ENCODE data around the gene IGFL4.

IGFL4 gene

DNA sequence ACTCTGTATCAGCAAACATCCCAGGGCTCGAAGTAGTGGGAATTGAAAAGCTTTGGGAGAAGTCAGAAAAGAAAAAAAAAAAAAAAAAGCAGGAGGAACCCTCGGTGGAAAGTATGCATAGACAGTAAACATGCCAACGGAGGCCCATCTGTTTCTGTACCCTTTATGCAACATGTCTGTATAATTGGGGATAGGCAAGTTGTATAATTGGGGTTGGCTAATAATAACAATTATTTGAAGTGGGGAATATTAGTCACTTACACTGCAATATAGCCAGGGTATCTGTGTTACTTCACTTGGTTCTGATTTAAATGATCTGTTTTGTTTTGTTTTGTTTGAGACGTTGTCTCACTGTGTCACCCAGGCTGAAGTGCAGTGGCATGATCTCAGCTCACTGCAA is 12.1 kb upstream of the IGFL4 start:
- Histone ChIP-seq H3K4me2 (no peak overlapping the region), H4K20me1 (no peaks in the 10 kb centered on the region), H3K36me3 (no peaks in the 10 kb centered on the region), H3K9me3 (replicated peaks in 1 of 11) (peaks cover 0 to 20% (median 7%) of the 10 kb centered on the region in 11 experiments; a peak in 12 of 22 replicates), H3K4me1 (peaks cover 0 to 13% (median 8%) of the 10 kb centered on the region in 10 experiments; a peak in 12 of 20 replicates), H3K9ac (no peak overlapping the region), H3K4me3 (no peak overlapping the region), H3K27me3 (peaks cover 0 to 18% (median 0%) of the 10 kb centered on the region in 11 experiments; a peak in 2 of 22 replicates), H3K27ac (no peak overlapping the region)
- TF ChIP-seq Cebpa-rat (IDR thresholded peaks at IDR 0.05): no peak

GRCh38 chr19:46049597-46049996 is 8.8 kb upstream of the IGFL4 start:
- H3K4me2 ChIP-seq: peak overlapping the region in 8 of 11 experiments; percentile 32 to 66 (median 44); a peak in 14 of 22 replicates
- no peak overlapping the region for H3K4me3 ChIP-seq
- H3K9ac ChIP-seq: no peak overlapping the region
- H3K27ac ChIP-seq: no peak overlapping the region
- TF ChIP-seq Cebpa-rat (IDR thresholded peaks at IDR 0.05): no peak
- H3K9me3 ChIP-seq (replicated peaks in 1 of 11): peaks cover 4 to 34% (median 21%) of the 10 kb centered on the region in 11 experiments; a peak in 17 of 22 replicates
- no peaks in the 10 kb centered on the region for H3K36me3 ChIP-seq
- H3K27me3 ChIP-seq: peaks cover 0 to 18% (median 0%) of the 10 kb centered on the region in 11 experiments; a peak in 2 of 22 replicates
- H3K4me1 ChIP-seq: peaks cover 0 to 13% (median 8%) of the 10 kb centered on the region in 10 experiments; a peak in 12 of 20 replicates
- H4K20me1 ChIP-seq: no peaks in the 10 kb centered on the region

DNA sequence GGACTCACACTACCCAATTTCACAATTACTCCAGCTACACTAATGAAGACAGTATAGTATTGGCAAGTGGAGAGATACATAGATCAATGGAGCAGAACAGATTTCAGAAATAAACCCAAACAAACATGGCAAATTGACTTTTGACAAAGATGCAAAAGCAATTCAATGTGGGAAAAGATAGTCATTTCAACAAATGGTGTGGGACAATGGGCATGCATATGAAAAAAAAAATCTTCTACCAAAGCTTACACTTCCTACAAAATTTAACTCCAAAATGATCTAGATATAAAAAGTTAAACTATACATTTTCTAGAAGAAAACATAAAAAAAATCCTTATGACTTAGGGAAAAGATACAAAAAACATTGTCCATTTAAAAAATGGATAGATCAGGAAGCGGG is 2.7 kb upstream of the IGFL4 start:
- H3K27me3 ChIP-seq: no peaks in the 10 kb centered on the region; a peak in 1 of 22 replicates
- no peak overlapping the region for H3K4me3 ChIP-seq
- H3K9me3 ChIP-seq (replicated peaks in 1 of 11): peaks cover 23 to 51% (median 36%) of the 10 kb centered on the region in 11 experiments
- TF ChIP-seq Cebpa-rat (IDR thresholded peaks at IDR 0.05): no peak
- peaks cover 0 to 5% (median 0%) of the 10 kb centered on the region in 11 experiments; a peak in 3 of 22 replicates for H3K36me3 ChIP-seq
- no peaks in the 10 kb centered on the region for H4K20me1 ChIP-seq
- H3K4me1 ChIP-seq: no peaks in the 10 kb centered on the region
- no peak overlapping the region for H3K27ac ChIP-seq
- no peak overlapping the region for H3K4me2 ChIP-seq
- H3K9ac ChIP-seq: no peak overlapping the region

- no peaks in the 10 kb centered on the region for H4K20me1 ChIP-seq
- H3K27ac ChIP-seq: no peak overlapping the region
- H3K4me1 ChIP-seq: no peaks in the 10 kb centered on the region
- no peak overlapping the region for H3K9ac ChIP-seq
- H3K9me3 ChIP-seq (replicated peaks in 1 of 11): peaks cover 23 to 51% (median 39%) of the 10 kb centered on the region in 11 experiments
- H3K4me2 ChIP-seq: no peak overlapping the region
- H3K27me3 ChIP-seq: no peaks in the 10 kb centered on the region; a peak in 1 of 22 replicates
- H3K4me3 ChIP-seq: no peak overlapping the region
- peaks cover 0 to 5% (median 0%) of the 10 kb centered on the region in 11 experiments; a peak in 3 of 22 replicates for H3K36me3 ChIP-seq
- no peak for TF ChIP-seq Cebpa-rat (IDR thresholded peaks at IDR 0.05)
These were observed 1.6 kb upstream of the IGFL4 start for GRCh38 chr19:46042252-46042883.

GRCh38 chr19:46040125-46040524 is 677 bp downstream of the IGFL4 start:
- no peaks in the 10 kb centered on the region; a peak in 1 of 22 replicates for H3K27me3 ChIP-seq
- H3K4me1 ChIP-seq: no peaks in the 10 kb centered on the region
- H3K36me3 ChIP-seq: peaks cover 0 to 5% (median 0%) of the 10 kb centered on the region in 11 experiments; a peak in 3 of 22 replicates
- peaks cover 0 to 13% (median 0%) of the 10 kb centered on the region in 11 experiments; a peak in 1 of 22 replicates for H4K20me1 ChIP-seq
- H3K9me3 ChIP-seq (replicated peaks in 1 of 11): peaks cover 19 to 39% (median 32%) of the 10 kb centered on the region in 11 experiments
- no peak overlapping the region for H3K4me2 ChIP-seq
- H3K4me3 ChIP-seq: no peak overlapping the region
- no peak for TF ChIP-seq Cebpa-rat (IDR thresholded peaks at IDR 0.05)
- H3K9ac ChIP-seq: no peak overlapping the region
- no peak overlapping the region for H3K27ac ChIP-seq

DNA sequence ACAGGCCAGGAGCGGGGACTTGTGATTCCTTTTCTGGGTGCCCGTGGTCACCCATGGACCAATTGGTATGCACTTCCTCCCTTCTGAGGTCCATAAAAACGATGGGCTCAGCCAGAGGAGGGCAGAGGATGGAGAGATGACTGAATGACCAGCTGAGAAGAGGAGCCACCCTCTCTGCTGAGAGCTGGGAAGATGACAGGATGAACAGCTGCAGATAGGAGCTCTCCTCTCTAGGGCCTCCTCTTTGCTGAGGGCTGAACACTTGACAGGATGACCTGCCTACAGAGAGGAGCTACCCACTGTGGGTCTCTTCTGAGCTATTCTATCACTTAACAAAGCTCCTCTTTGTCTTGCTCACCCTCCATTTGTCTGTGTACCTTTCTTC is 4.1 kb downstream of the IGFL4 start:
- no peak overlapping the region for H3K9ac ChIP-seq
- peaks cover 0 to 13% (median 0%) of the 10 kb centered on the region in 11 experiments; a peak in 1 of 22 replicates for H4K20me1 ChIP-seq
- no peak overlapping the region for H3K4me2 ChIP-seq
- H3K4me1 ChIP-seq: no peaks in the 10 kb centered on the region
- TF ChIP-seq Cebpa-rat (IDR thresholded peaks at IDR 0.05): no peak
- peaks cover 16 to 31% (median 21%) of the 10 kb centered on the region in 11 experiments for H3K9me3 ChIP-seq (replicated peaks in 1 of 11)
- no peak overlapping the region for H3K4me3 ChIP-seq
- H3K36me3 ChIP-seq: peaks cover 6 to 21% (median 11%) of the 10 kb centered on the region in 11 experiments; a peak in 13 of 22 replicates
- no peak overlapping the region for H3K27ac ChIP-seq
- H3K27me3 ChIP-seq: peaks cover 0 to 7% (median 0%) of the 10 kb centered on the region in 11 experiments; a peak in 2 of 22 replicates

- no peaks in the 10 kb centered on the region for H3K4me1 ChIP-seq
- peaks cover 0 to 10% (median 0%) of the 10 kb centered on the region in 11 experiments; a peak in 3 of 22 replicates for H3K27me3 ChIP-seq
- H3K36me3 ChIP-seq: peaks cover 6 to 21% (median 11%) of the 10 kb centered on the region in 11 experiments; a peak in 13 of 22 replicates
- H3K4me2 ChIP-seq: no peak overlapping the region
- H3K4me3 ChIP-seq: no peak overlapping the region
- no peak for TF ChIP-seq Cebpa-rat (IDR thresholded peaks at IDR 0.05)
- peaks cover 16 to 31% (median 21%) of the 10 kb centered on the region in 11 experiments for H3K9me3 ChIP-seq (replicated peaks in 1 of 11)
- peaks cover 0 to 13% (median 0%) of the 10 kb centered on the region in 11 experiments; a peak in 1 of 22 replicates for H4K20me1 ChIP-seq
- H3K27ac ChIP-seq: no peak overlapping the region
- no peak overlapping the region for H3K9ac ChIP-seq
These were observed 4.6 kb downstream of the IGFL4 start for GRCh38 chr19:46035986-46036743.

DNA sequence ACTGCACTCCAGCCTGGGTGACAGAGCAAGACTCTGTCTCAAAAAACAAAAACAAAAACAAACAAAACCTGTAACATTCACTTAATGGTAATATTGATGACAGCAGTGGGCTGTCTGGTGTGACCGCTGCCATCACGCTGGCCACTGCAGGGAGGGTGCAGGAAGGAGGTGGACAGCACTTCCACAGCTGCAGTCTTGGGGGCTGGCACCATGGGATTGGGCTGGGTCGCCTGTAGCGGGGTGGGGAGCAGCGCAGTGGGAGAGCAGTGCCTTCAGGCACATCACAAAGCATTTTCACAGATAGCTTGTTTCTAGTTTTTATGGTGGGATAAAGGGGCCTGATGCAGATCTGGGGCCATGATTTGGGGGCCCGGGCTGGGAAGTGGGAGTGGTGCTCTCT is 5.3 kb downstream of the IGFL4 start:
- no peak overlapping the region for H3K9ac ChIP-seq
- H3K27me3 ChIP-seq: peaks cover 0 to 16% (median 0%) of the 10 kb centered on the region in 11 experiments; a peak in 3 of 22 replicates
- peaks cover 0 to 13% (median 0%) of the 10 kb centered on the region in 11 experiments; a peak in 1 of 22 replicates for H4K20me1 ChIP-seq
- H3K9me3 ChIP-seq (replicated peaks in 1 of 11): peaks cover 16 to 31% (median 21%) of the 10 kb centered on the region in 11 experiments
- H3K4me3 ChIP-seq: no peak overlapping the region
- no peak overlapping the region for H3K4me2 ChIP-seq
- peaks cover 6 to 21% (median 11%) of the 10 kb centered on the region in 11 experiments; a peak in 13 of 22 replicates for H3K36me3 ChIP-seq
- H3K4me1 ChIP-seq: no peaks in the 10 kb centered on the region
- no peak for TF ChIP-seq Cebpa-rat (IDR thresholded peaks at IDR 0.05)
- H3K27ac ChIP-seq: no peak overlapping the region

GRCh38 chr19:46033401-46033800 is 7.4 kb downstream of the IGFL4 start:
- Histone ChIP-seq H3K4me2 (no peak overlapping the region), H3K27ac (no peak overlapping the region), H3K27me3 (peaks cover 0 to 23% (median 0%) of the 10 kb centered on the region in 11 experiments; a peak in 2 of 22 replicates), H3K9me3 (replicated peaks in 1 of 11) (peaks cover 16 to 31% (median 21%) of the 10 kb centered on the region in 11 experiments), H3K4me3 (no peak overlapping the region), H4K20me1 (peaks cover 0 to 13% (median 0%) of the 10 kb centered on the region in 11 experiments; a peak in 1 of 22 replicates), H3K4me1 (no peaks in the 10 kb centered on the region; a peak in 1 of 20 replicates), H3K36me3 (peaks cover 6 to 21% (median 11%) of the 10 kb centered on the region in 11 experiments; a peak in 13 of 22 replicates), H3K9ac (no peak overlapping the region)
- no peak for TF ChIP-seq Cebpa-rat (IDR thresholded peaks at IDR 0.05)

Measured in BLaER1 treated with 17β-estradiol and CSF1 and Interleukin-3, amounts not matched to agents 10 nM and 100 nM (cell line).